Activated T-helper 17 cell treated with anti-CD3 and anti-CD28 coated beads, Interleukin-2, amount 50 U/mL, for 72 hours (primary cell): ENCODE measurements around the gene B4GALT3. TPM values are rescaled to one million over a fixed set of nuclear protein-coding genes. Genes with fewer than 3 reads are reported as not detected.

Experiments used
- ATAC-seq: fragments of 150-1000 bp; cut with Tn5 transposase; replicated peaks from 2 replicates; pipeline ENCODE4 v1.10.0; 2021; ENCODE audit warnings: mild to moderate bottlenecking, moderate library complexity
- H3K27ac Mint-ChIP-seq: one replicate; pipeline ENCODE4 v1.8.0; 2022; ENCODE audit warnings: mixed read lengths
- H3K27me3 Mint-ChIP-seq: one replicate; pipeline ENCODE4 v1.8.0; 2022; ENCODE audit warnings: mixed read lengths
- H3K36me3 Mint-ChIP-seq: one replicate; pipeline ENCODE4 v1.8.0; 2022; ENCODE audit warnings: low read depth, mild to moderate bottlenecking, mixed read lengths
- H3K4me1 Mint-ChIP-seq: one replicate; pipeline ENCODE4 v1.8.0; 2022; ENCODE audit warnings: mixed read lengths
- H3K4me3 Mint-ChIP-seq: one replicate; pipeline ENCODE4 v1.8.0; 2022; ENCODE audit warnings: mild to moderate bottlenecking, mixed read lengths
- H3K9me3 Mint-ChIP-seq: one replicate; pipeline ENCODE4 v1.8.0; 2022; ENCODE audit warnings: mixed read lengths
- total RNA-seq, 2 donors: library from RNA; stranded (reverse); gene quantifications; one replicate each; pipeline ENCODE4 v1.2.3, GENCODE V29; 2022

B4GALT3 gene
- total RNA-seq, 2 donors from 2014 or later: 55.7 to 60.9 TPM

- peaks cover 16% of the 10 kb centered on the region for H3K4me1 Mint-ChIP-seq
- ATAC-seq: no peak
Observed at GRCh38 chr1:161197560-161198193, 20.4 kb upstream of the B4GALT3 start.

GRCh38 chr1:161196521-161197451 lies 19.5 kb upstream of the B4GALT3 start:
- Mint-ChIP-seq H3K27me3 (no peaks in the 10 kb centered on the region), H3K9me3 (no peaks in the 10 kb centered on the region), H3K27ac (no peak overlapping the region), H3K4me3 (no peak overlapping the region), H3K4me1 (peaks cover 21% of the 10 kb centered on the region), H3K36me3 (no peaks in the 10 kb centered on the region)
- ATAC-seq: no peak

More at GRCh38 chr1:161197560-161198193, 20.4 kb upstream of the B4GALT3 start:
- no peaks in the 10 kb centered on the region for H3K9me3 Mint-ChIP-seq
- no peak overlapping the region for H3K4me3 Mint-ChIP-seq
- peaks cover 7% of the 10 kb centered on the region for H3K36me3 Mint-ChIP-seq
- no peak overlapping the region for H3K27ac Mint-ChIP-seq
- H3K27me3 Mint-ChIP-seq: no peaks in the 10 kb centered on the region

GRCh38 chr1:161196111-161196510 lies 18.8 kb upstream of the B4GALT3 start:
- H3K9me3 Mint-ChIP-seq: no peaks in the 10 kb centered on the region
- no peak overlapping the region for H3K27ac Mint-ChIP-seq
- no peak for ATAC-seq
- no peaks in the 10 kb centered on the region for H3K27me3 Mint-ChIP-seq
- peaks cover 16% of the 10 kb centered on the region for H3K4me1 Mint-ChIP-seq
- H3K36me3 Mint-ChIP-seq: no peaks in the 10 kb centered on the region
- no peak overlapping the region for H3K4me3 Mint-ChIP-seq

GRCh38 chr1:161195171-161195570 lies 17.9 kb upstream of the B4GALT3 start:
- Mint-ChIP-seq H3K9me3 (no peaks in the 10 kb centered on the region), H3K36me3 (no peaks in the 10 kb centered on the region), H3K27ac (no peak overlapping the region), H3K27me3 (no peaks in the 10 kb centered on the region), H3K4me3 (no peak overlapping the region), H3K4me1 (peaks cover 11% of the 10 kb centered on the region)
- ATAC-seq: no peak

- ATAC-seq: no peak
- no peak overlapping the region for H3K4me3 Mint-ChIP-seq
- peaks cover 11% of the 10 kb centered on the region for H3K4me1 Mint-ChIP-seq
- no peaks in the 10 kb centered on the region for H3K9me3 Mint-ChIP-seq
- no peaks in the 10 kb centered on the region for H3K27me3 Mint-ChIP-seq
- H3K36me3 Mint-ChIP-seq: no peaks in the 10 kb centered on the region
- H3K27ac Mint-ChIP-seq: peak overlapping the region; percentile 34
Observed at GRCh38 chr1:161193561-161194235, 16.4 kb upstream of the B4GALT3 start.

GRCh38 chr1:161192476-161193465 lies 15.5 kb upstream of the B4GALT3 start:
- Mint-ChIP-seq H3K27me3 (no peaks in the 10 kb centered on the region), H3K27ac (peak overlapping the region; percentile 34), H3K4me3 (no peak overlapping the region), H3K36me3 (no peaks in the 10 kb centered on the region), H3K4me1 (peaks cover 16% of the 10 kb centered on the region), H3K9me3 (no peaks in the 10 kb centered on the region)
- ATAC-seq: peak; percentile 96

GRCh38 chr1:161191971-161192370 lies 14.7 kb upstream of the B4GALT3 start:
- Mint-ChIP-seq H3K36me3 (no peaks in the 10 kb centered on the region), H3K4me3 (no peak overlapping the region), H3K4me1 (peaks cover 23% of the 10 kb centered on the region), H3K27ac (no peak overlapping the region), H3K9me3 (no peaks in the 10 kb centered on the region), H3K27me3 (no peaks in the 10 kb centered on the region)
- ATAC-seq: no peak

GRCh38 chr1:161190962-161191521 lies 13.7 kb upstream of the B4GALT3 start:
- H3K9me3 Mint-ChIP-seq: no peaks in the 10 kb centered on the region
- H3K27ac Mint-ChIP-seq: peak overlapping the region; percentile 20
- ATAC-seq: no peak
- peaks cover 28% of the 10 kb centered on the region for H3K4me1 Mint-ChIP-seq
- no peak overlapping the region for H3K4me3 Mint-ChIP-seq
- H3K36me3 Mint-ChIP-seq: no peaks in the 10 kb centered on the region
- no peaks in the 10 kb centered on the region for H3K27me3 Mint-ChIP-seq

- no peak overlapping the region for H3K4me3 Mint-ChIP-seq
- ATAC-seq: no peak
- no peaks in the 10 kb centered on the region for H3K36me3 Mint-ChIP-seq
- H3K27ac Mint-ChIP-seq: peak overlapping the region; percentile 28
- H3K9me3 Mint-ChIP-seq: no peaks in the 10 kb centered on the region
- H3K27me3 Mint-ChIP-seq: no peaks in the 10 kb centered on the region
- peaks cover 45% of the 10 kb centered on the region for H3K4me1 Mint-ChIP-seq
Observed at GRCh38 chr1:161189036-161189435, 11.7 kb upstream of the B4GALT3 start.

GRCh38 chr1:161188381-161188780 lies 11.1 kb upstream of the B4GALT3 start:
- H3K4me3 Mint-ChIP-seq: no peak overlapping the region
- H3K27ac Mint-ChIP-seq: peak overlapping the region; percentile 28
- no peaks in the 10 kb centered on the region for H3K27me3 Mint-ChIP-seq
- peaks cover 48% of the 10 kb centered on the region for H3K4me1 Mint-ChIP-seq
- H3K36me3 Mint-ChIP-seq: no peaks in the 10 kb centered on the region
- H3K9me3 Mint-ChIP-seq: no peaks in the 10 kb centered on the region
- no peak for ATAC-seq

- Mint-ChIP-seq H3K4me3 (peak overlapping the region; percentile 69), H3K27ac (peak overlapping the region; percentile 85), H3K9me3 (no peaks in the 10 kb centered on the region), H3K4me1 (peaks cover 51% of the 10 kb centered on the region), H3K36me3 (no peaks in the 10 kb centered on the region), H3K27me3 (no peaks in the 10 kb centered on the region)
- ATAC-seq: no peak
Observed at GRCh38 chr1:161187311-161187710, 10.0 kb upstream of the B4GALT3 start.

GRCh38 chr1:161185732-161186311 lies 8.5 kb upstream of the B4GALT3 start:
- Mint-ChIP-seq H3K4me3 (peak overlapping the region; percentile 69), H3K27ac (peak overlapping the region; percentile 85), H3K4me1 (peaks cover 57% of the 10 kb centered on the region), H3K27me3 (no peaks in the 10 kb centered on the region), H3K9me3 (no peaks in the 10 kb centered on the region), H3K36me3 (no peaks in the 10 kb centered on the region)
- ATAC-seq: no peak

GRCh38 chr1:161185282-161185682 lies 8.0 kb upstream of the B4GALT3 start:
- Mint-ChIP-seq H3K4me1 (peaks cover 62% of the 10 kb centered on the region), H3K27me3 (no peaks in the 10 kb centered on the region), H3K9me3 (no peaks in the 10 kb centered on the region), H3K27ac (peak overlapping the region; percentile 85), H3K4me3 (peak overlapping the region; percentile 69), H3K36me3 (no peaks in the 10 kb centered on the region)
- peak; percentile 71 for ATAC-seq
